Fibroblast of skin of abdomen (primary cell): Measurements from ENCODE around the gene SGF29. TPM values are rescaled to one million over a fixed set of nuclear protein-coding genes. Genes with fewer than 3 reads are reported as not detected.
A peak's percentile ranks its signal among the peaks of the same experiment; 100 is the strongest.
"Not testable (repeated sequence)": the region's sequence is repeated elsewhere in the genome, so short reads cannot be mapped to it uniquely, and the experiment has no call there.

Source experiments
- DNase-seq: peaks from one replicate; pipeline ENCODE4 v3.0.0-alpha.2; 2013
- polyA plus RNA-seq, 2 experiments: library from polyadenylated mRNA; unstranded; fragments of 120-200 nt; gene quantifications; one replicate each; pipeline ENCODE4 v1.2.1, GENCODE V29; 2013; ENCODE audit not compliant: insufficient read length in 2 of 2

Gene SGF29
- polyA plus RNA-seq (2013, experiment 1 of 2; ENCODE audit: insufficient read length): 16.0 TPM
- polyA plus RNA-seq (2013, experiment 2 of 2; ENCODE audit: insufficient read length): 16.4 TPM

- peak; percentile 92 for DNase-seq
Measured at GRCh38 chr16:28553776-28554633, at the start of gene SGF29. Gene SGF29 (plus strand): TSS chr16:28553920. CDS start chr16:28581070, 27,150 bp downstream.

DNA sequence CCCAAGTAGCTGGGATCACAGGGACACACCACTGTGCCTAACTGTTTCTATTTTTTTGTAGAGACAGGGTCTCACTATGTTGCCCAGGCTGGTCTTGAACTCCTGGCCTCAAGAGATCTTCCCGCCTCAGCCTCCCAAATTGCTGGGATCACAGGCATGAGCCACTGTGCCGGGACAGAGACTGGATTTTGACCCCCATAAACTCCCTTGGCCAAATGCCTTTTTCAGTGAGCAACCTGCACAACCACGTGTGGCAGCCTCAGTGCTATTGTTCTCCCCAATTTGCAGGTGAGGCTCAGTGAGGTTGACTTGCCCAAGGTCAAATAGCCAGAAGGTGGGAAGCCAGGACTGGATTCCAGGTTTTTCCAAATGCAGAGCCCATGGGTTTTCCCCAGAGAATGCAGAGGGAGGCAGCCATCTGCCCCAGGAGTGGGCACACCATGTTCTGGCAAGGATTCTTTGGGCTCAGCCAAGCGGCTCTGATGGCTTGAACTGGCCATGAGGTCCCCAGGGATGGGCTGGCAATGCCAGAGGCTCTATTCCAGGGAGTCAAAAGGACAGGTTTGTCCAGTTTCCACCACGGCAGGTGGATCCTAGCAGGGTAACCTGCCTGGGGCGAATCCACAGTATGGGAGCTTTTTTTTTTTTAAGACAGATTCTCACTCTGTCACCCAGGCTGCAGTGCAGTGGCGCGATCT, 48.9 kb upstream of the SGF29 start:
- DNase-seq: no peak

DNA sequence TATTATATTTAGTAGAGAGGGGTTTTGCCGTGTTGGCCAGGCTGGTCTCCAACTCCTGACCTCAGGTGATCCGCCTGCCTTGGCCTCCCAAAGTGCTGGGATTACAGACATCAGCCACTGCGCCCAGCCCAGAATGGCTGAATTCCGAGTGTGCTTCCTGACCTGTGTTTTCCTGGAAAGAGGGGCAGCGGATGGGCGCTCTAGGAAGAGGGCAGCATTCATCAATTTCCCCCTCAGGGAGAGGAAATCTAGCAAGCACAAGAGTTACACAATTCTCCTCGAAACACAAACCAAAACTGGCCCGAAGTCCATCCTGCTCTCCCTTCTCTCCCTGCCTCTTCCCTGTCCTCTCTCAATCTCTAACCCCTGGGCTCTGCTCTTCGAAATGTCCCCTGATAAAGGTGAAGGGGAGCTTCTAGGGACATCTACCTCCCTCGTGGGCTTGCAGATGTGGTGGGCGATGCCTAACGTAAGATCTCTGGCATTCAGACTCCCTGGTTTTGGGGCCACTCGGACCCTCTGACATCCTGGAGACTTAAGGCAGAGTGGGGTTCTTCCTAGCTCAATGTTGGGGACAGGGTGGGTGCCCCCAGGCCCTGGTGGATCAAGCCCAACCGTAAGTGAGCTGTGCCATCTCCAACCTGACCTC, 48.1 kb upstream of the SGF29 start:
- no peak for DNase-seq

DNA sequence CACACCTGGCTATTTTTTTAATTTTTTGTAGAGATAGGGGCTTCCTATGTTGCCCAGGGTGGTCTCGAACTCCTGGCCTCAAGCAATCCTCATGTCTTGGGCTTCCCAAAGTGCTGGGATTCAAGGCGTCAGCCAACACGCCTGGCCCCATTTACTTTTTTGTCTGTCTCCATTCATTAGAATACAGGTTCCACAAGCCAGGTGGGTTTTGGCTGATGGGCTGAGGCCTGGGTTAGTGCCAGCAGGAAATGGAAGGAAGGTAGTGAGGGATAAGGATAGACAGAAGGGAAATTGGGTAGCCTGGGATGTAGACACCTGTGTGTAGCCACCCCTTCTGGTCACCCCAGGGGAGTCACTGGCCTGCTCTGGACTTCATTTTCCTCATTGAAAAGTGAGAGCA, 42.7 kb upstream of the SGF29 start:
- no peak for DNase-seq

DNA sequence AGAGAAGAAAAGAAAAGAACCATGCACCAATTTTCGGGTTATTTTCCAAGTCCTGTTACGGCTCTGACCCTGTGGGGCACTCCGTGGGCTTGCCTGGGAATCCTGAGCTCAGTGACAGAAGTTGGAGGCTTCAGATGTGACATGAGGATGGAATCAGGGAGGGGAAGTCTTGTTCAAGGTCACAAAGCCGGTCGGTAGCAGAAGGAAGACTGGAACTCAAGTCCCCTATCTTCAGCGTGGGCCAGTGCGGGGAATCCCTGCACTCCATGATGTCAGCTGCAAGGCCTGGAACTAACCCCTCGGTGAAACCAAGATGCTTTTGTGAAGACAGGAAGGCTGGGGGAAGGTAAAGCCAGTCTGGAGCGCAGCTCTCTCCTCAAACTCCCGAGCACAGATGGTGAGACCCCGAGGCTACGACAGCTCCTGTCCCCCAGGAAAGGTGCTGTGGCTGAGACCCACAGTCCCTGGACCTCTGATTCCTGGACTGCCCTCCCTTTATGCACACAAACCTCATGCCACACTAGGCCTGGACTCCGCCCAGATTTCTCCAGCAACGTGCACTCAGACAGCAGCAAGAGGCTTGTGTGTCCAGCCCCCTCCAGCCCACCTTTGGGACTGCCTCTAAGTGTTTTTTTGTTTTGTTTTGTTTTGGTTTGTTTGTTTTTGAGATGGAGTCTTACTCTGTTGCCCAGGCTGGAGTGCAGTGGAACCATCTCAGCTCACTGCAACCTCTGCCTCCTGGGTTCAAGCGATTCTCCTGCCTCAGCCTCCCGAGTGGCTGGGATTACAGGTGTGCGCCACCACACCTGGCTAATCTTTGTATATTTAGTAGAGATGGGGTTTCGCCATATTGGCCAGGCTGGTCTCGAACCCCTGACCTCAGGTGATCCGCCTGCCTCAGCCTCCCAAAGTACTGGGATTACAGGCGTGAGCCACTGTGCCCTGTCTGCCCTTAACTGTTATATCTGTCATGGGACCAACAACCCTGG, 41.6 kb upstream of the SGF29 start:
- DNase-seq: no peak

- DNase-seq: peak; percentile 55
Measured at GRCh38 chr16:28513484-28514181, 40.1 kb upstream of the SGF29 start.

- DNase-seq: no peak
Measured at GRCh38 chr16:28514246-28514645, 39.5 kb upstream of the SGF29 start.

DNA sequence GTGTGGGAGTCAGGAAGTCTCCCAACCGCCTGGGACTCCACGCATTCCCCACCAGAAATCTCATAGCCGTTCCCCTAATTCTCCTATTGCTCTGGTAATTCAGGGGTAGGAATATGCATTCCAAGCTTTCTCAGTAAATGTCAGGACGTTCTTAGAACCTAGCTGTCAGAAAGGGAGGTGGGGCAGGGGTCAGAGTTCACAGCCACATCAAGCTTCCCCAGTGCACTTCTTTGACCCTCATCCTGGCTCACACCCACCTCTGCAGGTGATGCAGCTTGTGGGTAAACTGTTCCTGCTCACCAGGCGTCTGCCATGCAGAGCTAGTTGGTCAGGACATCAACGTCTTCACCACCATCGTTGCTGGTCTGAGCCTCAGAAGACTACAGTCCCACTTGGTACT, 33.0 kb upstream of the SGF29 start:
- no peak for DNase-seq

- no peak for DNase-seq
Measured at GRCh38 chr16:28521436-28521835, 32.3 kb upstream of the SGF29 start.

GRCh38 chr16:28522792-28523191, 30.9 kb upstream of the SGF29 start:
- DNase-seq: no peak

GRCh38 chr16:28524681-28525171, 29.0 kb upstream of the SGF29 start:
- DNase-seq: no peak

DNA sequence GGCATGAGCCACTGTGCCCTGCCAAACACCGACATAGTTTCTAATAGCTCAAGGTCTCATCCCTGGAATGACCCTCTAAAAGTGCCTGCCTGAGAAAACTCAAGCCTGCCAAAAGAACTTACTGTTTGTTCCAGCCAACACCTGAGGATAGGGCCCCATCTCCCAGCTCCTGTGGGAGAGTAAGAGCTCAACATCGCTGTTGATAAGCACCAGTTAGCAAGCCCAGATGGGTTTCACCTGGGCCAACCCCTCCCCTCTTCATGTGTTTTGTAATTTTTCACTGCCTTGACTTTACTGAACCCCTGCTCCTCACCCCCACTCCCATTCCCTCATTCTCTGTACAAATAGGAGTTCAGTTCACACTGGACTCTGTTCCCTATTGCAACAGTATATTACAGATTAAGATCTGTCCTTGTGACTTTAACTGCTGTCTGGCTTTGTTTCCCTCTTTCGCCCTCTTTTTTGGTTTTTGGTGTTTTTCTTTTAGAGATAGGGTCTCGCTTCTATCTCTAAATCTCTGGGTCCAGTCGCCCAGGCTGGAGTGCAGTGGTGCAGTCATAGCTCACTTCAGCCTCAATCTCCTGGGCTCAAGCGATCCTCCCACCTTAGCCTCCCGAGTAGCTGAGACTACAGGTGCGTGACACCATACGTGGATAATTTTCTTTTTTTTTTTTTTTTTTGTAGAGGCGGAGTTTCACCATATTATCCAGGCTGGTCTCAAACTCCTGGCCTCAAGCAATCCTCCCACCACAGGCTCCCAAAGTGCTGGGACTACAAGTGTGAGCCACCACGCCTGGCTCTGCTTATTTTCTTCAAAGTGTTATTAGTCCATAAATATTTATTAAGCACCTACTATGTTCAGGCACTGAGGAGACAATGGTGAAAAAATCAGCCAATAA, 27.3 kb upstream of the SGF29 start:
- DNase-seq: no peak

- DNase-seq: not testable (repeated sequence)
Measured at GRCh38 chr16:28527100-28527785, 26.5 kb upstream of the SGF29 start.

GRCh38 chr16:28527985-28528384, 25.7 kb upstream of the SGF29 start:
- no peak for DNase-seq

DNA sequence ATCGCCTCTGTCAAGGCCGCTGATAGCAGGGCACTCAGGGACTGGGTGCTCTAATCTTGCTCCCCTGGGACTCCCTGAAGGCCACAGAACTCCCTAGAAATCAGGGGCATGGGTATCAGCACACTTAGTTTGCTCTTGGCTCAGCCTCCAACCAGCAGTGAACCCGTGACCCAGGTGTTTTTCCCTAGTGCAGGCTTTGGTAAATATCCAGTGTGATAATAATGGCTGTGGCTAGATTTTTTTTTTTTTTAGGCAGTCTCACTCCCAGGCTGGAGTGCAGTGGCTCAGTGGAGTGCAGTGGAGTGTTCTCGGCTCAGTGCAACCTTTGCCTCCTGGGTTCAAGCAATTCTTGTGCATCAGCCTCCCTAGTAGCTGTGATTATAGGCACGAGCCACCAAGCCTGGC, 25.3 kb upstream of the SGF29 start:
- no peak for DNase-seq

GRCh38 chr16:28529124-28529523, 24.6 kb upstream of the SGF29 start:
- no peak for DNase-seq

DNA sequence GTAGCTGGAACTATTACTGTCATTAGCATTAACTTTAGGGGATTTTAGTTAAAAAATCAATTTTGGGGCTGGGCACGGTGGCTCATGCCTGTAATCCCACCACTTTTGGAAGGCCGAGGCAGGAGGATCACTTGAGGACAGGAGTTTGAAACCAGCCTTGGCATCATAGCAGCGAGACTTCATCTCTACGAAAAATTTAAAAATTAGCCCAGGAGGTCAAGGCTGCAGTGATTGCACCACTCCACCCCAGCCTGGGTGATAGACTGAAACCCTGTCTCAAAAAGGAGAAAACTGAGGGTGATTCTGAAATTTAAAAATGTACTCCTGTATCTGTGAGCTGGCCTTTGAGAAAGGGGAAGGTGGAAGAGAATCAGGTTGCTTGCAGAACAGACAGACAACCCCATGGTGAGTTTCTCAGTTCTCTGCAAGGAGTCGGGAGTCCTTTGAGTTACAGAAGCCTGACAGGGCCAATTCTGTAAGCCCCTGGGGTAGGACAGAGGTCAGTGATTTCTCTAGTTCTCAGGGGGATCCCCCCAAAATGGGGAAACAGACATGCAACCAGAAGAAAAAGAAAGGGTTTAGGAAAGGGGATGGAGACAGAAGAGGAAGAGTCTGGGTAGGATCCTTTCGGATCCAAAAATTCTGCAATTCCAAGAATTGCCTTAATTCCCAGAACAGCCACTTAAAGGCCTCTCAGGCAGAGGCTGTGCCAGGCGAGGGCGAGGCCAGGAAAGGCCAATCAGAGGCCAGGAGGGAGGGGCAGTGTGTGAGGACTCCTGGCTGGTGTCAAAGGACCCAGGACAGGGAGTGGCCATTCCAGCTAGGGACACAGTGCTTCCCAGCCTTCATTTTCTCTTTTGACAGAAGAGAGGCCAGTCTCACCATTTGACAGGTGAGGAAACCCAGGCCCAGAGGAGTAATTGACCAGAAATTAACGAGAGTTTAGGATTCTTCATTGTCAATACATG, 21.7 kb upstream of the SGF29 start:
- DNase-seq: no peak
